Heart right ventricle (tissue), 16 donors: Measurements from ENCODE around the gene MKS1. TPM values are rescaled to one million over a fixed set of nuclear protein-coding genes. Genes with fewer than 3 reads are reported as not detected.

ENCODE experiments used
- ATAC-seq, 8 donors: fragments of 200-7000 bp; cut with Tn5 transposase; one replicate each; pipeline ENCODE4 v1.9.1; 2020; ENCODE audit warnings: mild to moderate bottlenecking in 8 of 8, moderate library complexity in 8 of 8, moderate number of reproducible peaks in 1 of 8
- DNase-seq, 2 donors: peaks; one replicate each; pipeline ENCODE4 v3.0.0-alpha.2; 2020
- H3K27ac ChIP-seq, 10 donors: fragments of 200-600 bp; sonication (generic) in 2 of 10; one replicate each; pipeline versions ENCODE4 v1.5.0 to v1.8.0; 2020 to 2022; ENCODE audit warnings: mild to moderate bottlenecking in 3 of 10
- H3K27me3 ChIP-seq, 7 donors: fragments of 200-600 bp; one replicate each; pipeline ENCODE4 v1.8.0; 2021 to 2022; ENCODE audit warnings: mild to moderate bottlenecking in 2 of 7
- H3K36me3 ChIP-seq, 9 donors: fragments of 200-600 bp; sonication (generic) in 1 of 9; one replicate each; pipeline versions ENCODE4 v1.5.0 to v1.8.0; 2020 to 2022; ENCODE audit warnings: mild to moderate bottlenecking in 2 of 9
- H3K4me1 ChIP-seq, 9 donors: fragments of 200-600 bp; sonication (generic) in 1 of 9; one replicate each; pipeline versions ENCODE4 v1.5.0 to v1.8.0; 2020 to 2022; ENCODE audit warnings: mild to moderate bottlenecking in 4 of 9
- H3K4me3 ChIP-seq, 10 donors: fragments of 200-600 bp; sonication (generic) in 2 of 10; one replicate each; pipeline versions ENCODE4 v1.5.0 to v1.8.0; 2020 to 2022; ENCODE audit warnings: mild to moderate bottlenecking in 7 of 10, moderate library complexity in 2 of 10
- H3K9me3 ChIP-seq, 11 donors: fragments of 200-600 bp in 10 of 11; sonication (generic) in 2 of 11; one replicate each; pipeline versions ENCODE4 v1.5.0 to v1.8.0; 2013 to 2022; ENCODE audit warnings: mild to moderate bottlenecking in 2 of 11, control low read depth in 1 of 11, moderate library complexity in 1 of 11
- CTCF ChIP-seq, 9 donors: fragments of 200-600 bp; sonication (generic) in 2 of 9; IDR thresholded peaks; one replicate each; pipeline versions ENCODE4 v1.5.0 to v1.8.0; 2021 to 2022; ENCODE audit warnings: antibody characterized with exemption in 9 of 9, mild to moderate bottlenecking in 5 of 9, moderate library complexity in 1 of 9
- WGBS, 2 donors: extraction: QIAGEN DNeasy Blood & Tissue Kit; methylation state at CpG; one replicate each; pipeline ENCODE4 v1.1.7; 2013; ENCODE audit warnings: inconsistent platforms in 1 of 2; 5-methylcytosine and 5-hydroxymethylcytosine counted together
- intact Hi-C, 10 donors: fragments of 100-400 bp; cut with DNase I; formaldehyde crosslinking; loops; one replicate each; pipeline versions ENCODE4 v1.11.1 to v1.14.2; 2022
- polyA plus RNA-seq, 2 donors: library from polyadenylated mRNA; stranded (reverse); fragments of 200-250 nt; gene quantifications; one replicate each; pipeline ENCODE4 v1.2.3, GENCODE V29; 2013
- total RNA-seq, 10 donors: library from RNA; stranded (reverse); fragmentation: NEBNext Ultra II Directional in 3 of 10; extraction: Animal tissue kit (Norgen Biotek cat#: 25700) in 3 of 10; gene quantifications; one replicate each; pipeline versions ENCODE4 v1.2.1 to v1.2.4, GENCODE V29; 2021 to 2023
- donor health status: Arrhythmogenic right ventricular cardiomyopathy.
- donor health status: ischemic (EF 13 %, LVEDD 7.1; RV severe dilation, severe dysfunction).
- donor health status: healthy with polysubstance abuse.
- donor health status: DM: no; HTN: yes; CAD: no.
- donor health status: DM: no; HTN: no; CAD: no.
- donor health status: ischemic (EF 25% LVEDD 6.9; RV normal size, moderate dysfunction).
- donor health status: ischemic (EF 25% LVEDD 5.7; RV mildly dilated, moderate dysfunction).
- donor health status: healthy.
- donor health status: DM: yes; HTN: yes; CAD: no.
- donor health status: Ischemic cardiomyopathy.
- donor health status: ischemic (EF 35%, LVEDD 5.7; RV mildly dilated, moderate dysfunction).
- donor health status: nonischemic (EF 11% LVEDD 7.7; RV severe dilation, severe dysfunction).
- donor health status: DM: yes; HTN: yes; CAD: no.
- donor health status: PGD.
- donor health status: ischemic (EF 29% LVEDD 5.4; RV normal size, mild dysfunction).
- donor health status: nonischemic (EF 23%, LVEDD 6.1; RV moderate dilation, normal function).

MKS1 gene
- total and polyA plus RNA-seq, 12 donors: 5.3 to 12.9 (median 9.2) TPM

GRCh38 chr17:58183514-58183913, 35.5 kb downstream of the MKS1 start:
- no peak for DNase-seq
- Histone ChIP-seq H3K9me3 (no peaks in the 10 kb centered on the region), H3K4me1 (no peaks in the 10 kb centered on the region), H3K27me3 (peaks cover 0 to 19% (median 13%) of the 10 kb centered on the region in 7 donors), H3K36me3 (no peaks in the 10 kb centered on the region), H3K4me3 (no peak overlapping the region), H3K27ac (no peak overlapping the region)
- ATAC-seq: no peak
- intact Hi-C loops: no loop called here
- no peak for TF ChIP-seq CTCF (IDR thresholded peaks at IDR 0.05)
- 77 to 86% methylated on average over 4 of the region's 4 CpGs for WGBS, 2 donors

- DNase-seq (no peak), ATAC-seq (no peak)
- Histone ChIP-seq H3K4me3 (no peak overlapping the region), H3K36me3 (no peaks in the 10 kb centered on the region), H3K4me1 (no peaks in the 10 kb centered on the region), H3K27me3 (peaks cover 0 to 14% (median 3%) of the 10 kb centered on the region in 7 donors), H3K27ac (no peak overlapping the region), H3K9me3 (no peaks in the 10 kb centered on the region)
- no peak for TF ChIP-seq CTCF (IDR thresholded peaks at IDR 0.05)
- intact Hi-C loops: no loop called here
- WGBS, 2 donors: 71 to 76% methylated on average over 4 of the region's 4 CpGs
These were observed 37.3 kb downstream of the MKS1 start for GRCh38 chr17:58181796-58182195.

GRCh38 chr17:58176200-58176599, 42.9 kb downstream of the MKS1 start:
- no peaks in the 10 kb centered on the region for H3K9me3 ChIP-seq
- no peaks in the 10 kb centered on the region for H3K4me1 ChIP-seq
- H3K36me3 ChIP-seq: no peaks in the 10 kb centered on the region
- DNase-seq (no peak), ATAC-seq (no peak)
- intact Hi-C loops: no loop called here
- H3K27ac ChIP-seq: no peak overlapping the region
- no peak overlapping the region for H3K4me3 ChIP-seq
- WGBS, 2 donors: 42 to 44% methylated on average over 7 of the region's 7 CpGs
- no peak for TF ChIP-seq CTCF (IDR thresholded peaks at IDR 0.05)
- peaks cover 0 to 27% (median 13%) of the 10 kb centered on the region in 7 donors for H3K27me3 ChIP-seq

GRCh38 chr17:58174871-58175270, 44.2 kb downstream of the MKS1 start:
- TF ChIP-seq CTCF (IDR thresholded peaks at IDR 0.05): no peak
- Histone ChIP-seq H3K4me3 (no peak overlapping the region), H3K27ac (no peak overlapping the region), H3K36me3 (no peaks in the 10 kb centered on the region), H3K4me1 (no peaks in the 10 kb centered on the region), H3K27me3 (peaks cover 0 to 29% (median 15%) of the 10 kb centered on the region in 7 donors), H3K9me3 (no peaks in the 10 kb centered on the region)
- WGBS, 2 donors: 43 to 47% methylated on average over 3 of the region's 3 CpGs
- DNase-seq: no peak
- intact Hi-C loops: loop anchor here in 1 of 10 donors (5.0 kb wide), 1 partner anchor 58 kb away; no protein-coding TSS in a partner anchor
- no peak for ATAC-seq
